NCI-H2227 treated with DMSO at 0.1 percent for 48 hours (cell line): ENCODE results near the gene TPRG1.

Source experiments
- DNase-seq: peaks from one replicate; lab custom pipeline; 2025; lab: John Stamatoyannopoulos, UW

TPRG1 gene

GRCh38 chr3:189355481-189356201 is 183.9 kb downstream of the TPRG1 start:
- no peak for DNase-seq

- no peak for DNase-seq
Observed at GRCh38 chr3:189360291-189360690, 188.5 kb downstream of the TPRG1 start.

- DNase-seq = no peak
Observed at GRCh38 chr3:189361103-189361835, 189.5 kb downstream of the TPRG1 start.

GRCh38 chr3:189363590-189364255 is 192.0 kb downstream of the TPRG1 start:
- no peak for DNase-seq

- DNase-seq = no peak
Observed at GRCh38 chr3:189365609-189366564, 194.1 kb downstream of the TPRG1 start.

- DNase-seq = no peak
Observed at GRCh38 chr3:189368384-189368783, 196.6 kb downstream of the TPRG1 start.

GRCh38 chr3:189369636-189370035 is 197.9 kb downstream of the TPRG1 start:
- DNase-seq = no peak

- no peak for DNase-seq
Observed at GRCh38 chr3:189372243-189372642, 200.5 kb downstream of the TPRG1 start.
